H9 (cell line): ENCODE results near the gene KCNMA1. TPM values are rescaled to one million over a fixed set of nuclear protein-coding genes. Genes with fewer than 3 reads are reported as not detected.

Experiments
- DNase-seq: peaks from one replicate; pipeline ENCODE4 v3.0.0-alpha.2; 2017
- H2AFZ ChIP-seq: one replicate; pipeline ENCODE4 v1.6.1; 2013; ENCODE audit warnings: mild to moderate bottlenecking, low read length, control low read depth, moderate library complexity
- H2AK5ac ChIP-seq: 2 replicates; pipeline ENCODE4 v1.6.1; 2013; ENCODE audit warnings: low read length, control low read depth, mixed read lengths; ENCODE audit not compliant: insufficient read length
- H2BK120ac ChIP-seq: one replicate; pipeline ENCODE4 v1.6.1; 2013; ENCODE audit warnings: low read depth, mild to moderate bottlenecking, low read length, control low read depth, inconsistent platforms; ENCODE audit not compliant: poor library complexity, severe bottlenecking
- H2BK12ac ChIP-seq: 2 replicates; pipeline ENCODE4 v1.6.1; 2013; ENCODE audit warnings: low read length, control low read depth, mixed read lengths, low read depth; ENCODE audit not compliant: insufficient read length
- H2BK15ac ChIP-seq: 2 replicates; pipeline ENCODE4 v1.6.1; 2013; ENCODE audit warnings: low read depth, low read length, control low read depth
- H2BK20ac ChIP-seq: one replicate; pipeline ENCODE4 v1.6.1; 2013; ENCODE audit warnings: low read depth, mild to moderate bottlenecking, low read length, control low read depth, inconsistent platforms; ENCODE audit not compliant: poor library complexity, severe bottlenecking
- H2BK5ac ChIP-seq: 2 replicates; pipeline ENCODE4 v1.6.1; 2013; ENCODE audit warnings: low read length, control low read depth, mixed read lengths; ENCODE audit not compliant: insufficient read length
- H3K14ac ChIP-seq: 2 replicates; pipeline ENCODE4 v1.6.1; 2013; ENCODE audit warnings: low read length, control low read depth; ENCODE audit not compliant: insufficient read depth
- H3K18ac ChIP-seq: 2 replicates; pipeline ENCODE4 v1.6.1; 2013; ENCODE audit warnings: low read depth, mild to moderate bottlenecking, mixed read lengths, low read length, control low read depth; ENCODE audit not compliant: insufficient read length
- H3K23ac ChIP-seq: 2 replicates; pipeline ENCODE4 v1.6.1; 2013; ENCODE audit warnings: low read length, control low read depth, mixed read lengths, low read depth; ENCODE audit not compliant: insufficient read length
- H3K23me2 ChIP-seq: 2 replicates; pipeline ENCODE4 v1.6.1; 2013; ENCODE audit warnings: low read depth, mild to moderate bottlenecking, mixed read lengths, low read length, control low read depth; ENCODE audit not compliant: insufficient read length, poor library complexity, severe bottlenecking
- H3K27ac ChIP-seq: 2 replicates; pipeline ENCODE4 v1.5.1; 2013; ENCODE audit warnings: low read length, control low read depth, mixed read lengths, low read depth; ENCODE audit not compliant: insufficient read length
- H3K27me3 ChIP-seq: 2 replicates; pipeline ENCODE4 v1.6.1; 2013; ENCODE audit warnings: low read length, control low read depth, inconsistent platforms; ENCODE audit not compliant: insufficient read depth
- H3K4ac ChIP-seq: 2 replicates; pipeline ENCODE4 v1.6.1; 2013; ENCODE audit warnings: low read depth, mild to moderate bottlenecking, control low read depth, inconsistent platforms, low read length, moderate library complexity
- H3K4me1 ChIP-seq: 2 replicates; pipeline ENCODE4 v1.6.1; 2013; ENCODE audit warnings: low read length, control low read depth, inconsistent platforms; ENCODE audit not compliant: insufficient read depth
- H3K4me2 ChIP-seq: 2 replicates; pipeline ENCODE4 v1.6.1; 2013; ENCODE audit warnings: low read length, control low read depth, mixed read lengths; ENCODE audit not compliant: insufficient read length, insufficient read depth
- H3K56ac ChIP-seq: 2 replicates; pipeline ENCODE4 v1.6.1; 2013; ENCODE audit warnings: low read depth, mild to moderate bottlenecking, mixed read lengths, low read length, control low read depth; ENCODE audit not compliant: insufficient read length
- H3K79me1 ChIP-seq: 2 replicates; pipeline ENCODE4 v1.6.1; 2013; ENCODE audit warnings: low read depth, mild to moderate bottlenecking, moderate library complexity, low read length, control low read depth, inconsistent platforms; ENCODE audit not compliant: insufficient read depth, poor library complexity, severe bottlenecking
- H3K79me2 ChIP-seq: 2 replicates; pipeline ENCODE4 v1.6.1; 2013; ENCODE audit warnings: low read length, control low read depth, inconsistent platforms; ENCODE audit not compliant: insufficient read depth
- H3K9ac ChIP-seq: 2 replicates; pipeline ENCODE4 v1.6.1; 2013; ENCODE audit warnings: low read length, control low read depth, mixed read lengths; ENCODE audit not compliant: insufficient read length; ENCODE audit errors: extremely low read depth
- H3K9me3 ChIP-seq: one replicate; pipeline ENCODE4 v1.6.1; 2013; ENCODE audit warnings: low read depth, low read length, inconsistent platforms; ENCODE audit not compliant: control insufficient read depth
- H3T11ph ChIP-seq: one replicate; pipeline ENCODE4 v1.6.1; 2013; ENCODE audit warnings: mild to moderate bottlenecking, low read length, control low read depth, inconsistent platforms
- H4K20me1 ChIP-seq: one replicate; pipeline ENCODE4 v1.6.1; 2013; ENCODE audit not compliant: control insufficient read depth, insufficient read length, insufficient read depth
- H4K5ac ChIP-seq: 2 replicates; pipeline ENCODE4 v1.6.1; 2013; ENCODE audit warnings: low read depth, mild to moderate bottlenecking, mixed read lengths, low read length, control low read depth; ENCODE audit not compliant: insufficient read length
- H4K8ac ChIP-seq: replicated peaks from 2 replicates; pipeline ENCODE4 v1.6.1; 2013; ENCODE audit warnings: low read length, control low read depth, mixed read lengths, low read depth; ENCODE audit not compliant: insufficient read length
- H4K91ac ChIP-seq: 2 replicates; pipeline ENCODE4 v1.6.1; 2013; ENCODE audit warnings: low read depth, mild to moderate bottlenecking, moderate library complexity, mixed read lengths, low read length, control low read depth; ENCODE audit not compliant: insufficient read length
- H3K27ac Mint-ChIP-seq, 3 experiments: 2 replicates in 2 of 3; 3 replicates in 1 of 3; pipeline ENCODE4 v1.8.0; 2020 to 2021; ENCODE audit warnings: mixed read lengths in 3 of 3, mild to moderate bottlenecking in 1 of 3, moderate library complexity in 1 of 3
- H3K27me3 Mint-ChIP-seq: 2 replicates; pipeline ENCODE4 v1.8.0; 2021; ENCODE audit warnings: low read depth, mild to moderate bottlenecking, moderate library complexity, mixed read lengths
- H3K36me3 Mint-ChIP-seq, 3 experiments: 2 replicates in 2 of 3; 3 replicates in 1 of 3; pipeline ENCODE4 v1.8.0; 2020 to 2021; ENCODE audit warnings: low read depth in 3 of 3, mixed read lengths in 3 of 3; ENCODE audit not compliant: insufficient read depth in 1 of 3
- H3K4me1 Mint-ChIP-seq, 2 experiments: 2 replicates each; pipeline ENCODE4 v1.8.0; 2020; ENCODE audit warnings: mixed read lengths in 2 of 2
- H3K4me3 Mint-ChIP-seq, 2 experiments: 2 replicates in 1 of 2; 3 replicates in 1 of 2; pipeline ENCODE4 v1.8.0; 2020 to 2021; ENCODE audit warnings: mild to moderate bottlenecking in 2 of 2, mixed read lengths in 2 of 2, moderate library complexity in 1 of 2
- H3K9me3 Mint-ChIP-seq, 2 experiments: 2 replicates in 1 of 2; 3 replicates in 1 of 2; pipeline ENCODE4 v1.8.0; 2020; ENCODE audit warnings: mild to moderate bottlenecking in 2 of 2, mixed read lengths in 2 of 2, moderate library complexity in 1 of 2
- WGBS: extraction: QIAGEN DNeasy Blood & Tissue Kit; methylation state at CpG from one replicate; pipeline ENCODE4 v1.1.7; 2013; ENCODE audit warnings: missing lambda C conversion rate, low lambda C conversion rate, mixed read lengths; ENCODE audit not compliant: insufficient read length; ENCODE audit errors: extremely low coverage; 5-methylcytosine and 5-hydroxymethylcytosine counted together
- total RNA-seq: library from RNA; stranded (reverse); gene quantifications from 2 replicates; pipeline ENCODE4 v1.2.1, GENCODE V29; 2021
- TF ChIP-seq, protein P1 (sequence below): fragments of 200-600 bp; sonication (generic); conservative IDR thresholded peaks from 3 replicates; pipeline ENCODE4 v1.8.0; 2021; ENCODE audit warnings: antibody characterized with exemption, mild to moderate bottlenecking

KCNMA1 gene
- total RNA-seq, 1 experiment from 2014 or later: 2.0 TPM

DNA sequence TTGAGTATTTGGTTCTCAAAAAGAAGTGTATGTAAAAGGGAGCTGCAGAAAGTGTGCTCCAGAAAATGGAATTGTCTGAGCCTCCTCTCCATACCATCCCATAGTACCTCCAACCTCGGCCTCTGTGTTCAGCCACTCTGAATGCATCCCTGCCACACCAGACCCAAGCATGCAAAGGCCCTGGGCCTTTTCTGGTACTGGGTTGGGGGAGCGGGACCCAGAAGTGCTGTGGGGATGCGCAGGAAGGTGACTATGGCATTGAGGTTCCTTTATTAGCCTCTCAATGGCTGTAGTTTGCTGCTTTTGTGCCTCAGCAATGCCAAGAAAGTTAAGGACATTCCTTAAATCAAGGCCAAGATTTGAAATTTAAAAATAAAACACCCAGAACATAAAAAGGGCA, 2.1 kb upstream of the KCNMA1 start:
- Histone ChIP-seq H3K79me2 (no peaks in the 10 kb centered on the region), H2BK20ac (no peak overlapping the region), H3K9me3 (no peaks in the 10 kb centered on the region), H3K79me1 (no peaks in the 10 kb centered on the region), H3T11ph (no peak overlapping the region), H2AFZ (no peak overlapping the region), H2BK15ac (no peak overlapping the region), H4K20me1 (no peaks in the 10 kb centered on the region), H3K14ac (no peak overlapping the region), H3K18ac (no peak overlapping the region), H2BK120ac (no peak overlapping the region), H2BK5ac (no peak overlapping the region), H3K27me3 (peaks cover 40% of the 10 kb centered on the region), H4K8ac (no peak overlapping the region), H4K5ac (no peak overlapping the region), H3K4ac (no peak overlapping the region), H3K4me2 (no peak overlapping the region), H3K56ac (no peak overlapping the region), H2BK12ac (no peak overlapping the region), H3K23ac (no peak overlapping the region), H3K27ac (no peak overlapping the region), H3K4me1 (no peaks in the 10 kb centered on the region; the same call in 1 of the 2 replicates), H2AK5ac (no peak overlapping the region), H3K23me2 (peaks cover 20% of the 10 kb centered on the region), H4K91ac (no peak overlapping the region), H3K9ac (no peak overlapping the region)
- Mint-ChIP-seq H3K4me3 (no peak overlapping the region), H3K27ac (no peak overlapping the region), H3K36me3 (peaks cover 2 to 8% (median 5%) of the 10 kb centered on the region in 3 experiments; a peak in 5 of 7 replicates), H3K9me3 (peaks cover 8 to 10% of the 10 kb centered on the region in 2 experiments), H3K4me1 (peaks cover 28 to 31% of the 10 kb centered on the region in 2 experiments), H3K27me3 (peaks cover 64% of the 10 kb centered on the region)
- no CpG with 5 or more reads among the region's 3 CpGs for WGBS
- DNase-seq: no peak
- TF ChIP-seq, protein P1, sequence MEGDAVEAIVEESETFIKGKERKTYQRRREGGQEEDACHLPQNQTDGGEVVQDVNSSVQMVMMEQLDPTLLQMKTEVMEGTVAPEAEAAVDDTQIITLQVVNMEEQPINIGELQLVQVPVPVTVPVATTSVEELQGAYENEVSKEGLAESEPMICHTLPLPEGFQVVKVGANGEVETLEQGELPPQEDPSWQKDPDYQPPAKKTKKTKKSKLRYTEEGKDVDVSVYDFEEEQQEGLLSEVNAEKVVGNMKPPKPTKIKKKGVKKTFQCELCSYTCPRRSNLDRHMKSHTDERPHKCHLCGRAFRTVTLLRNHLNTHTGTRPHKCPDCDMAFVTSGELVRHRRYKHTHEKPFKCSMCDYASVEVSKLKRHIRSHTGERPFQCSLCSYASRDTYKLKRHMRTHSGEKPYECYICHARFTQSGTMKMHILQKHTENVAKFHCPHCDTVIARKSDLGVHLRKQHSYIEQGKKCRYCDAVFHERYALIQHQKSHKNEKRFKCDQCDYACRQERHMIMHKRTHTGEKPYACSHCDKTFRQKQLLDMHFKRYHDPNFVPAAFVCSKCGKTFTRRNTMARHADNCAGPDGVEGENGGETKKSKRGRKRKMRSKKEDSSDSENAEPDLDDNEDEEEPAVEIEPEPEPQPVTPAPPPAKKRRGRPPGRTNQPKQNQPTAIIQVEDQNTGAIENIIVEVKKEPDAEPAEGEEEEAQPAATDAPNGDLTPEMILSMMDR: no peak
